ENCODE results near the gene SORCS1.

- no peak for TF ChIP-seq EZH2 (IDR thresholded peaks at IDR 0.05)
- TF ChIP-seq CTCF (IDR thresholded peaks at IDR 0.05), result no peak
Observed at GRCh38 chr10:107075117-107075516, 89.4 kb downstream of the SORCS1 start.

Measured in neural progenitor cell (in vitro differentiated cells).